Activated T-cell treated with anti-CD3 and anti-CD28 coated beads, Interleukin-2, amount 50 U/mL, for 72 hours (primary cell): Measurements from ENCODE around the gene BST1. TPM values are rescaled to one million over a fixed set of nuclear protein-coding genes. Genes with fewer than 3 reads are reported as not detected.
"Not testable (repeated sequence)": the region's sequence is repeated elsewhere in the genome, so short reads cannot be mapped to it uniquely, and the experiment has no call there.

Experiments
- ATAC-seq, 2 donors: fragments of 150-1000 bp; cut with Tn5 transposase; replicated peaks in 1 of 2; 2 replicates each; pipeline ENCODE4 v1.10.0; 2021; ENCODE audit warnings: moderate library complexity in 2 of 2, mild to moderate bottlenecking in 1 of 2
- DNase-seq, 2 donors: peaks; one replicate each; pipeline ENCODE4 v3.0.0; 2021 to 2022; ENCODE audit warnings: mixed read lengths in 1 of 2
- H3K27ac Mint-ChIP-seq: one replicate; pipeline ENCODE4 v1.8.0; 2022; ENCODE audit warnings: mild to moderate bottlenecking, moderate library complexity, mixed read lengths
- H3K27me3 Mint-ChIP-seq: one replicate; pipeline ENCODE4 v1.8.0; 2022; ENCODE audit warnings: low read depth, mixed read lengths
- H3K36me3 Mint-ChIP-seq, 2 donors: one replicate each; pipeline ENCODE4 v1.8.0; 2022; ENCODE audit warnings: mixed read lengths in 2 of 2, mild to moderate bottlenecking in 1 of 2; ENCODE audit not compliant: insufficient read depth in 2 of 2
- H3K4me1 Mint-ChIP-seq: one replicate; pipeline ENCODE4 v1.8.0; 2022; ENCODE audit warnings: low read depth, mixed read lengths
- H3K4me3 Mint-ChIP-seq, 2 donors: one replicate each; pipeline ENCODE4 v1.8.0; 2022; ENCODE audit warnings: mild to moderate bottlenecking in 2 of 2, mixed read lengths in 2 of 2, moderate library complexity in 2 of 2
- H3K9me3 Mint-ChIP-seq, 2 donors: one replicate each; pipeline ENCODE4 v1.8.0; 2022; ENCODE audit warnings: mixed read lengths in 2 of 2
- total RNA-seq, 2 donors: library from RNA; stranded (reverse); gene quantifications; one replicate each; pipeline ENCODE4 v1.2.3, GENCODE V29; 2022

The BST1 gene
- total RNA-seq, 2 donors from 2014 or later, result 0.24 to 0.65 TPM

GRCh38 chr4:15749001-15749400, 46.1 kb downstream of the BST1 start:
- no peak for ATAC-seq
- Mint-ChIP-seq H3K4me3 (no peak overlapping the region), H3K27me3 (no peaks in the 10 kb centered on the region), H3K27ac (no peak overlapping the region), H3K36me3 (peaks cover 10 to 16% of the 10 kb centered on the region in 2 donors), H3K9me3 (peaks cover 12 to 14% of the 10 kb centered on the region in 2 donors), H3K4me1 (peaks cover 22% of the 10 kb centered on the region)
- DNase-seq, result no peak

- Mint-ChIP-seq H3K27ac (no peak overlapping the region), H3K9me3 (peaks cover 7 to 8% of the 10 kb centered on the region in 2 donors)
Measured at GRCh38 chr4:15751153-15751552, 48.3 kb downstream of the BST1 start.

GRCh38 chr4:15753081-15753480, 50.2 kb downstream of the BST1 start:
- Mint-ChIP-seq H3K27me3 (no peaks in the 10 kb centered on the region), H3K4me1 (peaks cover 42% of the 10 kb centered on the region), H3K36me3 (peaks cover 0 to 3% of the 10 kb centered on the region in 2 donors), H3K4me3 (no peak overlapping the region), H3K27ac (no peak overlapping the region), H3K9me3 (peaks cover 2 to 5% of the 10 kb centered on the region in 2 donors)
- ATAC-seq (no peak), DNase-seq (no peak)

More at GRCh38 chr4:15751153-15751552, 48.3 kb downstream of the BST1 start:
- peaks cover 39% of the 10 kb centered on the region for H3K4me1 Mint-ChIP-seq
- H3K4me3 Mint-ChIP-seq, result no peak overlapping the region
- no peaks in the 10 kb centered on the region for H3K27me3 Mint-ChIP-seq
- ATAC-seq (no peak), DNase-seq (no peak)
- H3K36me3 Mint-ChIP-seq, result peaks cover 4 to 9% of the 10 kb centered on the region in 2 donors

DNA sequence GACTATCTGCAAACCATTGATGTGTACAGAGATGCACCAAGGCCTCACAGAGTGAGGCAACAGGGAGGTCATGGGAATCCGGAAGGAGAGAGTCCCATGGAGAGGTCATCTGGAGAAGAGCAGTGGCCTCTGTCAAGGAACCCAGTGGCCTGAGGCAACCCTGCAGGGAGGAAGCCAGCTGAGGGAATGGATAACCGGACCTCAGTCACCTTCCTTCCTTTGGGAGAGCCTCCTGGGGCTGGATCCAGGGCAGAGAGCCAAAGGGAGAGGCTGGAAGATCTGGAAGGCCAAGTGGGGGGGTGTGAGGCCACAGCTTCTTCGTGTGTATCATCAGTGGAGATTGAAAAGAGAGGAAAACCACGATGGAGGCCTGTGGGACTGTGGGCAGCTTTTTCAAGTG, 50.9 kb downstream of the BST1 start:
- ATAC-seq, result no peak

DNA sequence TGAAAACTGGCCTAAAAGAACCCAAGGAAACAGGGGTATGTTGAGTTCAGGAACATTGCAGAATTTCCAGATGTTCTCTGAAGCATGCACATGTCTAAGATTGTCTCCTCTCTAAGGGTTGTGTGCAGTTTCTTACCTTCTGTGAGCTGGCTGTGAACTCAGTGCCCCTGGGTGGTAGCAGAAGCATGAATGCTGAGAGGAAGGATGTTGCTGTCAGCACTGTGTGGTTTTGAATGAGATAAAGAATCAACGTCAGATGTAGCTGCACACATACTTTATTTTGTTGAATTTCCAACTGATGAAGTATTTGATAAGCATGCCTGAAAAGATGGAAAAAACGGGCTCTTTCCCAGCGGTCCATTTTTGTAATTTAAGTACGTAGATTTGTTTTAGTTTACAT, 51.5 kb downstream of the BST1 start:
- Mint-ChIP-seq H3K27ac (peak overlapping the region; percentile 98), H3K9me3 (peaks cover 2 to 5% of the 10 kb centered on the region in 2 donors), H3K27me3 (peaks cover under 1% of the 10 kb centered on the region), H3K36me3 (peaks cover 0 to 3% of the 10 kb centered on the region in 2 donors), H3K4me1 (peaks cover 42% of the 10 kb centered on the region), H3K4me3 (peak overlapping the region; percentile 64 to 77)
- peak; percentile 57 to 58 for DNase-seq
- peak; percentile 24 to 38 for ATAC-seq

More for the DNA sequence above, 50.9 kb downstream of the BST1 start:
- Mint-ChIP-seq H3K9me3 (peaks cover 2 to 5% of the 10 kb centered on the region in 2 donors), H3K4me1 (peaks cover 42% of the 10 kb centered on the region), H3K27ac (no peak overlapping the region), H3K36me3 (peaks cover 0 to 3% of the 10 kb centered on the region in 2 donors), H3K4me3 (peak overlapping the region in 1 of 2 donors; percentile 64), H3K27me3 (no peaks in the 10 kb centered on the region)
- no peak for DNase-seq

DNA sequence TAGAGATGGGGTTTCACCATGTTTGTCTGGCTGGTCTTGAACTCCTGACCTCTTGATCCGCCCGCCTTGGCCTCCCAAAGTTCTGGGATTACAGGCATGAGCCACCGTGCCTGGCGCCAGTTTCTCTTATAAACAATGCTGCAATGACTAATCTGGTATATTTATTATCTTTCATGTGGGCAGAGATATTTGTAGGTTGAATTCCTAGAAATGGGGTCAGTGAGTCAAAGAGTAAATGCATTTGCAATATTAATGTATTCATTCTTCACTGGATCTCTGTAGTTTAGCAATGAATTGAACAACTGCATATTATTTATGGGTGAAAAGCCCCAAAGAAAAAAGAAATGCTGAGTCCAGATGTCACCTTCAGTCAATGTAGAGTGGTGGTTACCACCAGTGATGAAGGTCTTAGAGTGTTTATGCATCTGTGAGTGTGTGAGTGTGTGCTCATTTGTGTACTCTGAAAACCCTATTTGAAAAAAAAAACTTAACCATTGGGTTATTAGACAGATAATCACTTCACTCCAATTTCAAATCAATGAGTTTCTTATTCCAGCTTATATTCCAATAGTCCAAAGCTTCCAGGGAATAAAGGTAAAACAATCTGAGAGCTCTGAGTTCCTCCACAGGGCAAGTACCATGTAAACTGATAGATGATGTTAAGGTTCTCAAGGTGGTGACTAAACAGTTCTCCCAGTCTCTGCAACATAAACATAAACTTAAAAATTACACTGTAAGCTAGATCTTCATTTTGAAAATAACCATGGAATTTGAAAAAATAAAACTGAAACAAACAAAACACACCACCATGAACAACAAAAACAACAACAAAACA, 52.7 kb downstream of the BST1 start:
- ATAC-seq, result peak; percentile 56 to 57
- Mint-ChIP-seq H3K4me3 (peak overlapping the region; percentile 77 to 97), H3K27ac (peak overlapping the region; percentile 98), H3K9me3 (peaks cover 2 to 5% of the 10 kb centered on the region in 2 donors), H3K36me3 (peaks cover 1 to 3% of the 10 kb centered on the region in 2 donors), H3K27me3 (peaks cover 5% of the 10 kb centered on the region), H3K4me1 (peaks cover 42% of the 10 kb centered on the region)
- DNase-seq, result peak; percentile 57 to 74

DNA sequence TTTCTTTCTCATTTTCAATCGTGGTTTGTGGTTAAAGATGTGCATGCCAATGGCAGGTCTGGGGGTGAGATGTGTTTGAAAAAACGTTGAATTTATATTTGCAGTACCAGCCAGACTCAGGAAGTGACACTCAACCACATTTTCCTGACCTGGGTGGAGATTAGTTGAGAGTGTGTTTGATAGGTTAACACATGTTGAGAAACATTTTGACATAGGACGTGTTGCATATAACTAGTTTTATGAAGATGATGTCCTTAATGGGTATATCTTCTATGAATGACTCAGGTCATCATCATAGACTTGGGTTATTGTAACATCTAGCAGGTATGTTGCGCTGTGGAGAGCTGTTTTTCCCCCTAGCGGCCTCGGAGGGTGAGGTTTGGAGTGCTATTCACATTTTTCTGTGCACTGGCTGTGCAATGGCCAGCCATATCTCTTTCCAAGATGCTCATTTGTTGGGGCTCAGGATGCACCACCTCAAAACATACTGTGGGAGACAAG, 53.5 kb downstream of the BST1 start:
- peak; percentile 81 to 86 for DNase-seq
- peaks cover 0 to 1% of the 10 kb centered on the region in 2 donors for H3K36me3 Mint-ChIP-seq

DNA sequence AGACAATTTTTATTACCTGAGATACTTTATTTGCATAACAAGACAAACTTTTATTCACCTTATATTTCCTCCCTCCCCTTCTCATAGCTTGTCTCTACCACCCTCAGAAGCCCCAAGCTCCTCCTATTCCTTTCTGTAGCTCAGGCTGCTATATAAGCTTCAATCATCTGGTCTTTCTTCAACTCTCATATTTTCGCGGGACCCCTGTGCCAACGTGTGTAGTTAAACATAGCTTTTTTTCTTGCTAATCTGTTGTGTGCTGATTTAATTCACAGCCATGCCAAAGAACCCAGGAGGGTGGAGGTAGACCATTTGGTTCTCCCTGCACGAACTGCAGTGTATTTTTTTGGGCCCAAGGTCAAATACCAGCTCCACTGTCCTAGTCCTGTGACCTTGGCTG, 54.2 kb downstream of the BST1 start:
- Mint-ChIP-seq H3K4me1 (peaks cover 42% of the 10 kb centered on the region), H3K27ac (peak overlapping the region; percentile 98), H3K27me3 (peaks cover 5% of the 10 kb centered on the region), H3K4me3 (peak overlapping the region; percentile 77 to 97), H3K9me3 (no peaks in the 10 kb centered on the region), H3K36me3 (peaks cover 0 to 1% of the 10 kb centered on the region in 2 donors)
- DNase-seq (no peak), ATAC-seq (no peak)

More for the DNA sequence above, 53.5 kb downstream of the BST1 start:
- Mint-ChIP-seq H3K27me3 (peaks cover 5% of the 10 kb centered on the region), H3K9me3 (no peaks in the 10 kb centered on the region), H3K4me3 (peak overlapping the region; percentile 77 to 97), H3K27ac (peak overlapping the region; percentile 98), H3K4me1 (peaks cover 42% of the 10 kb centered on the region)
- ATAC-seq, result peak; percentile 87

DNA sequence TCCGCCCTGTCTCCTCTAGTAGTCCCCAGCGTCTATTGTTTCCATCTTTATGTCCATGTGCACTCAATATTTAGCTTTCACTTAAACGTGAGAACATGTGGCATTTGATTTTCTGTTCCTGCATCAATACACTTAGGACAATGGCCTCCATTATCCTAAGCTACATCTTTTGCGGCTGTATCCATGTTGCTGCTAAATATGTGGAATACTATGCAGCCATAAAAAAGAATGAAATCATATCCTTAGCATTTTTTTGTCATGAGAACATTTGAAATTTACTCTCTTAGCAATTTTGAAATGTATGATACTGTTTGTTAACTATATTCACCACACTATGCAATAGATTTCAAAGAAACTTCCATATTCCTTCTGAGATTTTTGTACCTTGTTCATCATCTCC, 55.4 kb downstream of the BST1 start:
- Mint-ChIP-seq H3K4me1 (peaks cover 41% of the 10 kb centered on the region), H3K9me3 (no peaks in the 10 kb centered on the region), H3K36me3 (peaks cover 0 to 1% of the 10 kb centered on the region in 2 donors), H3K27me3 (peaks cover 5% of the 10 kb centered on the region), H3K27ac (no peak overlapping the region), H3K4me3 (no peak overlapping the region)
- DNase-seq (no peak), ATAC-seq (no peak)

GRCh38 chr4:15762460-15762859, 59.6 kb downstream of the BST1 start:
- not testable (repeated sequence) for ATAC-seq, DNase-seq, H3K27me3 Mint-ChIP-seq, H3K9me3 Mint-ChIP-seq, H3K4me3 Mint-ChIP-seq
- peaks cover 26% of the 10 kb centered on the region for H3K4me1 Mint-ChIP-seq
- peaks cover 5 to 11% of the 10 kb centered on the region in 2 donors for H3K36me3 Mint-ChIP-seq
- peak overlapping the region; percentile 79 for H3K27ac Mint-ChIP-seq

GRCh38 chr4:15765391-15765790, 62.5 kb downstream of the BST1 start:
- Mint-ChIP-seq H3K9me3 (peaks cover 4 to 9% of the 10 kb centered on the region in 2 donors), H3K27me3 (no peaks in the 10 kb centered on the region), H3K4me3 (no peak overlapping the region), H3K4me1 (peaks cover 44% of the 10 kb centered on the region), H3K36me3 (peaks cover 5 to 10% of the 10 kb centered on the region in 2 donors), H3K27ac (no peak overlapping the region)
- ATAC-seq (no peak), DNase-seq (no peak)

DNA sequence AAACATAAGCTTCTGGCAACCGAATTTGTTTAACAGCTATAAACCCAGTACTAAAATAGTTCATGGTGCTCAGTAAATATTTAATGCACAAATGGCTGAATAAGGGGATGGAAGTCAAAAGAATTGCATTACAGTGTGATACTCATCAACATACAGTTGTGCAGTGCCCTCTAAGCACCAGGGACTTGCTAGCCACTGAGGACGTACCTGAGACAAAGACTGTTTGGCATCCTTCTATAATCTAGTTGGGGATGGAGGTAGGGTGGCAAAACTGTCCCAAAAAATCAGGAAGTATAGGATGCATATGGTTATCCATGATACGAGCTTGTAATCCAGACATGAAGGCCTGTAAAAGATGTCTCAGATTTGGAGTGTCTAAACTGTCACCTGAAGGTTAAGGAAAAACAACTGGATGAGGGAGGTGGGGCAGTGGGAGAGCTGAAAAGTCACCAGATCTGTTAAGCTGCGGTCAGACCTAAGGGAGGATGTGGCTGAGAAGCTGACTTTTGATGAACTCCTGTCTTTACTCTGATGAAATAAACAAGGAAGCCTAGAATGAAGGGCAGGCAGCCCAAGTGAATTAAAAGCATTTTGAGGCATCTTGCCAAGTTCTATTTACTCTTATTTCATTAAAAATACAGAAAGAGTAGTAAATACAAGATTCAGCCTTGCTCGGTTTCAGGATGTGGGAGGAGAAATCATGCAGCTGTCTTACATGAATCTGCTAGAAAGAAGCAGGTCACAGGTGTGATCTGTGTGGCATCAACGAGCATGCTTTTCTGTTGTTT, 63.2 kb downstream of the BST1 start:
- Mint-ChIP-seq H3K9me3 (peaks cover 4 to 9% of the 10 kb centered on the region in 2 donors), H3K27ac (peak overlapping the region; percentile 79), H3K36me3 (peaks cover 5 to 10% of the 10 kb centered on the region in 2 donors), H3K4me3 (peak overlapping the region; percentile 55 to 69), H3K27me3 (no peaks in the 10 kb centered on the region), H3K4me1 (peaks cover 51% of the 10 kb centered on the region)
- ATAC-seq, result peak; percentile 86 to 88
- DNase-seq, result peak; percentile 39 to 57

- ATAC-seq, result no peak
- peak overlapping the region; percentile 79 for H3K27ac Mint-ChIP-seq
- H3K27me3 Mint-ChIP-seq, result no peaks in the 10 kb centered on the region
- H3K4me3 Mint-ChIP-seq, result peak overlapping the region; percentile 55 to 69
- peaks cover 58% of the 10 kb centered on the region for H3K4me1 Mint-ChIP-seq
- H3K36me3 Mint-ChIP-seq, result peaks cover 5 to 10% of the 10 kb centered on the region in 2 donors
- peaks cover 4 to 9% of the 10 kb centered on the region in 2 donors for H3K9me3 Mint-ChIP-seq
- DNase-seq, result no peak
Measured at GRCh38 chr4:15766821-15767220, 64.0 kb downstream of the BST1 start.
